HG03196 (cell line): Measurements from ENCODE around the gene KPNA2.
"Not testable (repeated sequence)": the region's sequence is repeated elsewhere in the genome, so short reads cannot be mapped to it uniquely, and the experiment has no call there.

Experiments used
- ATAC-seq: cut with Tn5 transposase; IDR thresholded peaks from one replicate; pipeline ENCODE4 v1.9.1; 2021; ENCODE audit not compliant: unreplicated experiment

Gene KPNA2

DNA sequence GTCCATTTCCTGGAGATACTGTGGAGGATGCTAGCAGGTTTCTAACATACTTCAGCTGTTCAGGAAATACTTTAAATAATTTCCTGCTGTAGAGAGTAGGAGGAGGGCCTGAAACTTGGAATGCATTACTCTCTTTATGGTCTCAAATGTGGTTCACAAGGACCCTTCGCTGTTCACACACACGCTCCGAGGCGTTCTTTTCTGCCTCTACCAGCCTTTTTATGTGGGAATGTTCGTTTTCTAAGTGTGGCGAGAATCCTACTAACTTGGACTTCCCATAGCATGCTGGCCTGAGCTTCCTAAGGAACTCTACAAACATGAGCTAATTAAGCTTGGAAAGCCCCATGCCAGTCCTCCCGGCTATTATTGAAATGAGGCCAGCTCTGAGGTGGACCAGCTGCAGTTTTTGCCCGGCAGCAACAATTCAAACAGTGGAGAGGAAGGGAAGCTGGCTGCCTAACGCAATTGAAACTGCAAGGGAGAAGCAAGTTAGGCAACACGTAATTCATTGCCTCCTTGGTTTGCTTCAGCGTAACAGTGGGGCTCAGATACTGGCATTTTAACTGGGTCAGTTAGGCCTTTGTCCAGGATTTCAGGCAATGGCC lies 18.9 kb downstream of the KPNA2 start:
- no peak for ATAC-seq

DNA sequence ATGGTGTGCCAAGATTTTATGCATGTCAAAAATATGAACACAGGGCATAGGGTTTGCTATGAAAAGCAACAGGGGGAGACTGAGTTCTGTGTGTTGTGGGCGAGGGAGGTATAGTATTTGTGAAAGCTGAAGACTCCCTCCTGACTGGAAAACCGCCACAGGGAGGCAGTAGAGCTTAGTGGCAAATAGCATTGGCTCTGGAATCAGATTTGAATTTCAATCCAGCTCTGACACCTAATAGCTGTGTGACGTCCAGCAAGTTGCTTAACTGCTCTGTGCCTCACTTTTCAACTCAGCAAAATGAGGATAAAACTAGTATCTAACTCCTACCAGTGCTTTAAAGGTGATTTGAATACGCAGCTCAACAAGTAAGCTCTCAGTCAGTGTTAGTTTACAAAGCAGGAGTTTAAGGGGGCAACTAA lies 22.0 kb downstream of the KPNA2 start:
- ATAC-seq, result no peak

DNA sequence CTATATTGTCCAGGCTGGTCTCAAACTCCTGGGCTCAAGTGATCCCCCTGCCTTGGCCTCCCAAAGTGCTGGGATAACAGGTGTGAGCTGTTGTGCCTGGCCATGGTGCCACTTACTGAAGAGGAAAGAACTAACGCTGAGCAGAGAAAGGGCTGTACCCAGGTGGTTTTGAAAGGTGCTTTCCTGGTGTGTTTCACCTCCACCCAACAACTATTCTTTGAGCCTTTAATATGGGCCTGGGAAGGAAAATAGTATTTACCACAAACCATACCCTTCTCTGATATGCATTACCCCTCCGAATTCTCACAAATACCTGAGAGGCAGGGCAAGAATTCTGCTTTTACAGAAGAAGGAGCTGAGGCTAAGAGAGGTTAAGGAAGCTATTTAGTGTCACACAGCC lies 24.8 kb downstream of the KPNA2 start:
- ATAC-seq, result no peak

DNA sequence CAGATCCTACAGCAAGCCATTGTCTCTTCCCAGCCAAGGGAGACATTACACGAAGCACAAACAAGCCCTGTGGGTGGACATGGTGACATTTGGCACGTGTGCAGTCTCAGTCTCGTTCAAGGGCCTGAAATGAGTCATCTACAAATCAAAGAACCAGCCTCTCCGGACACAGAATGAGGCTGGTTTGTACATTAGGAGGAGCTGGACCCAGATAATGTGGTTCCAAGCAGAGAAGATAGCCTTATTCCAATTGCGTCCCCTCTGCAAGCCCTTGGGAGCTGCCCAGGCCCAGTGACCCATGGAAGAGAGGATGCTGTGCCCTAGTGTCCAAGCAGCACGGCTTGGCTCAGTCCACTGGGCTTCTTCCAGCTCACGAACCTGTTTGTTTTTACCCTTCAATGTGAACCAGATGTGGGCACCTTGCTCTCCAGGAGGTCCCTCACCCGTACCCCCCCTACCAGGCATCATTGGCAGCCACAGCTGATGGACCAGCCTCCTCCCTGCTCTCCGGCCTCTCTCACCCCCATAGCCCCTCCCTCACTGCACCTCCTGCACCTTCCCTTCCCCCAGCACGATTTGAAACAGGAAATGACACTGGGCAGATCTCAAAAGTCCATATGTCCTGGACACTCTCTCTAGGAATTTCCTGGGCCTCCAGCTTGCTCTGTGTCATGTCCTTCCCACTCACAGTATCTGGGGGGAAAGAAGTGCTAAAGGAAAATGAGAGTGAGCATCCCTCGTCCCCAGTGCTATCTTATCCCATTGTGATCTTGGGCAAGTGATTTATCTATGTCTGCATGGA lies 26.2 kb downstream of the KPNA2 start:
- ATAC-seq, result no peak

DNA sequence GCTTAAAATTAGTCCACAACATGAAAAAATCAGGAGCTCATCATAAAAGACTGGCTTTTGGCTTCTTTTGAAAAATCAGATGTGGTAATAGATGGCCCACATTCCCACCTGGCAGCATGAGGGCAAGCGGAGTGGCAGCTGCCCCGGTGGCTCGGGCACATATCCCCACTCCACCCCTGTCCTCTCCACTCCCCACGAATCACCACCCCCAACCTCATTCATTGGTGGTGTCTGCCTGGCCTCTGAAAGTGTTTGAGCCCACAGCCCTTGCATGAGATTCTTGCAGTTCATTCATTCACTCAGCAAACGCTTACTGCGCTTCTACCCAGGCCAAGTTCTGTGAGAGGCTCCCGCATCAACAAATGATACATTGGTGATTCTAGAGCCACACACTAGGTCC lies 29.8 kb downstream of the KPNA2 start:
- not testable (repeated sequence) for ATAC-seq

DNA sequence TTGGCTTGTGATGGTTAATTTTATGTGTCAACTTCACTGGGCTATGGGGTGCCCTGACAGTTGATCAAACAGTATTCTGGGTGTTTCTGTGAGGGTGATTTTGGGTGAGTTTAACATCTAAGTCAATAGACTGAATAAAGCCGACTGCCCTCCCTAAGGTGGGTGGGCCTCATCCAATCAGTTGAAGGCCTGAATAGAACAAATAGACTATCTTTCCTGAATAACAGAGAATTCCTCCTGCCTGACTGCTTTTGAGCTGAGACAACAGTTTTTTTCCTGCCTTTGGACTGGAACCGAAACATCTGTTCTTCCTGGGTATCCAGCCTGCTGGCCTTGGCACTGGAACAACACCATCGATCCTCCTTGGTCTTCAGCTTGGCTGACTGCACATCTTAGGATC lies 33.0 kb downstream of the KPNA2 start:
- ATAC-seq, result not testable (repeated sequence)

DNA sequence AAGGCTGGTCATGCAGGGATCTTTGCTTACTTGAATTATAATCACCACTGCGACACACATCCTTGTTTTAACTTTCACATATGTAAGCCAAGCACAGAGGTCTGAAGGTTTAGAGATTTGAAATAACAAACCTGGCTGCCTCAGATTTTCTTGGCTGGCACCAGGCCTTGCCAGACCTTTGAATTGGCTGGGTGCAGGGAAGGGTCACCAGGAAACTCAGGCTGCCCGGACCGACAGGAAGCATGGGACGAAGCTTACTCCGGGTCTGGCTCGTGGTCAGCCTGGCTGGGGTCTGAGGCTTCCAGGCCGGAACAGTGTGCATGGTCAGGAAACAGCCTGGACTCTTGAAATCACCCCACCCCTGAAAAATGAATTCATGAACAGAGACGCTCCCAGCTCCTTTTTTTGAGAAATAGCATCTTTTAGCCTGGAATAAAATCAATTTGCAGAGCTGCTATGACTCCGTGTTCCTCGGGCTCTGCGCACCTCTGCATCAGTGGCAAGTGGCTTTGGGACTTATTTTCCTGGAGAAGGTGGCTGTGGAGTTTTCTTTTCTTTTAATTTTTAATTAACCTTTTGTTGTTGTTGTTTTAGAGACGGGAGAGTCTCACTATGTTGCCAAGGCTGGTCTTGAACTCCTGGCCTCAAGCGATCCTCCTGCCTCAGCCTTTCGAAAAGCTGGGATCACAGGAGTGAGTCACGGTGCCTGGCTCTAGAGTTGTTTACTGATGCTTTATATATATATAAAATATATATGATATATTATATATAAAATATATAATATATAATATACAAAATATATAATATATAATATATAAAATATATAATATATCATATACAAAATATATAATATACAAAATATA lies 35.3 kb downstream of the KPNA2 start:
- not testable (repeated sequence) for ATAC-seq

DNA sequence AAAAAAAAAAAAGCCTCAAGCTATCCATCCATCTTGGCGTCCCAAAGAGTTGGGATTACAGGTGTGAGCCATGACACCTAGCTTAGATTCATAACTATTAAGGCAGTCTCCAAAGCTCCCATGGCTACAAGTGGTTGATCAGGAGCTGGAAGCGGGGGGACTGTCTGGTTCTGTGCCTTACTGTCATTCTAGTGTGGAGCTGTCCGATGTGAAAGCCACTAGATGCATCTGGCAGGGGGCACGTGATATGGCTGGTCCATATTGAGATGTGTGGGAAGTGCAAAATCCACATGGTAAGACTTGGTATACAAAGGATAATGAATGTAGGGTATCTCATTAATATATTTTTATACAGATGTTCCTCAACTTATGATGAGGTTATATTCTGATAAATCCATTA lies 38.7 kb downstream of the KPNA2 start:
- ATAC-seq, result no peak

DNA sequence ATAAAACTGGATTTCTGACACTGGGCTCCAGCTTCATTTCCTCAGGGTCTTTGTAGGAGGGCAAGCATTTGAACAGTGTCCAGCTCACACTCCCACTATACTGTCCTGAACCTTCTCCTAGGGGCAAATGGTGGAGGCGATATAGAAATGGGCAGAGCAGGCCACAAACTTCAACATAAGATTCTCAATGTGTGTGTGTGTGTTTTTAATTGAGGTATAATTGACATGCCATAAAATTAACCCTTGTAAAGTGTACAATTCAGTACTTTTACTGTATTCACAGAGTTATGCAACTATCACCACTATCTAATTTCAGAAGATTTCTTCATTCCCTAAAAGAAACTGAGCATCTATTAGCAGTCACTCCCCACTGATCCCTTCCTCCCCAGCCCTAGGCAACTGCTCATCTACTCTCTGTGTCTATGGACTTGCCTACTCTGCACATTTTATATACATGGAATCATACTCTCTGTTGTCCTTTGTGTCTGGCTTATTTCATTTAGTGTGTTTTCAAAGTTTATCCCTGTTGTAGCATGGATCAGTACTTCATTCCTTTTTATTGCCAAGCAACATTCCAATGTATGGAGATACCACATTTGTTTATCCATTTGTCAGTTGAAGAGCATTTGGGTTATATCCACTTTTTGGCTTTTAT lies 40.5 kb downstream of the KPNA2 start:
- not testable (repeated sequence) for ATAC-seq

DNA sequence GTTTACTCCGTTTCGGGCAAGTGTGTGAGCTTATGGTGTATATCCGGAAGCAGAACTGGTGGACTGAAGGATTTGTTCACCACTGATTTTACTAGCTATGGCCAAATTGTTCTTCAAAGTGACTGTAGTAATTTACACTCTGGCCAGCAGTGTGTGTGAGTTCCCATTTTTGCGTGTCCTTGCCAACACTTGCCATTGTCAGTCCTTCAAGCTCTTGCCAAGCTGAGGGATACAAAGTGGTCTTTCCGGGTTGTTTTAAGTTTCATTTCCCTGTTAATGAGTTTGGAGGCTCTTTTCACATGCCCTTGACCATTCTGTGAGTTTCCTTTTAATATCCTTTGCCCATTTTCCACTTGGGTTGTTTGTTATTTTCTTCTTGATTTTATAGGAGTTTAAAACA lies 42.0 kb downstream of the KPNA2 start:
- not testable (repeated sequence) for ATAC-seq

DNA sequence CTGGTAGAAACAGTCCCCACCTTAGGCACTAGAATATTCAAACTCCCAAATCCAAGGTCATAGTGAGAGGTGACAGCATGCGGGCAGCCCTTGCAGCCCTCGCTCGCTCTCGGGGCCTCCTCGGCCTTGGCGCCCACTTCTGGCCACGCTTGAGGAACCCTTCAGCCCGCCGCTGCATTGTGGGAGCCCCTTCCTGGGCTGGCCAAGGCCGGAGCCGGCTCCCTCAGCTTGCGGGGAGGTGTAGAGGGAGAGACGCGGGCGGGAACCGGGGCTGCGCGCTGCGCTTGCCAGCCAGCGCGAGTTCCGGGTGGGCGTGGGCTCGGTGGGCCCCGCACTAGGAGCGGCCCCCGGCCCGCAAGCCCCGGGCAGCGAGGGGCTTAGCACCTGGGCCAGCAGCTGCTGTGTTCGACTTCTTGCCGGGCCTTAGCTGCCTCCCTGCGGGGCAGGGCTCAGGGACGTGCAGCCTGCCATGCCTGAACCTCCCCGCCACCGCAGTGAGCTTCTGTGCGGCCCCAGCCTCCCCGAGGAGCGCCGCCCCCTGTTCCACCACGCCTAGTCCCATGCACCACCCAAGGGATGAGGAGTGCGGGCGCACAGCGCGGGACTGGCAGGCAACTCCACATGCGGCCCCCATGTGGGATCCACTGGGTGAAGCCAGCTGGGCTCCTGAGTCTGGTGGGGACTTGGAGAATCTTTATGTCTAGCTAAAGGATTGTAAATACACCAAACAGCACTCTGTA lies 45.0 kb downstream of the KPNA2 start:
- no peak for ATAC-seq

DNA sequence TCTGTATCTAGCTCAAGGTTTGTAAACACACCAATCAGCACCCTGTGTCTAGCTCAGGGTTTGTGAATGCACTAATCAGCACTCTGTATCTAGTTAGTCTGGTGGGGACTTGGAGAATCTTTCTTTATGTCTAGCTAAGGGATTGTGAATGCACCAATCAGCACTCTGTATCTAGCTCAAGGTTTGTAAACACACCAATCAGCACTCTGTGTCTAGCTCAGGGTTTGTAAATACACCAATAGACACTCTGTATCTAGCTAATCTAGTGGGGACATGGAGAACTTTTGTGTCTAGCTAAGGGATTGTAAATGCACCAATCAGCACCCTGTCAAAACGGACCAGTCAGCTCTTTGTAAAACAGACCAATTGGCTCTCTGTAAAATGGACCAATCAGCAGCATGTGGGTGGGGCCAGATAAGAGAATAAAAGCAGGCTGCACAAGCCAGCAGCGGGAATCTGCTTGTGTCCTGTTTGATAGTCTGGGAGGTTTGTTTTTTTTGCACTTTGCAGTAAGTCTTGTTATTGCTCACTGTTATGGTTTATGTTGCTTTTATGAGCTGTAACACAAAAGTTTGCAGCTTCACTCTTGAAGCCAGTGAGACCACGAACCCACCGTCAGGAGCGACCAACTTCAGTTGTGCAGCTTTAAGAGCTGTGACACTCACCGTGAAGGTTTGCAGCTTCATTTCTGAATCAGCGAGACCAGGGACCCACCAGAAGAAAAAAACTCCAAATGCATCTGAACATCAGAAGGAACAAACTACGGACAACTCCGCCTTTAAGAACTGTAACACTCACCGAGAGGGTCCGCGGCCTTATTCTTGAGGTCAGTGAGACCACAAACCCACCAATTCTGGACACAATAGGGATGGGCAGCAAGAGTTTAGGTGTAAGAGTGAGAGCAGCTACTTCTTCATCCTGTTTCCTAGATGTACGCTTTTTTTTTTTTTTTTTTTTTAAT lies 46.0 kb downstream of the KPNA2 start:
- ATAC-seq, result not testable (repeated sequence)

DNA sequence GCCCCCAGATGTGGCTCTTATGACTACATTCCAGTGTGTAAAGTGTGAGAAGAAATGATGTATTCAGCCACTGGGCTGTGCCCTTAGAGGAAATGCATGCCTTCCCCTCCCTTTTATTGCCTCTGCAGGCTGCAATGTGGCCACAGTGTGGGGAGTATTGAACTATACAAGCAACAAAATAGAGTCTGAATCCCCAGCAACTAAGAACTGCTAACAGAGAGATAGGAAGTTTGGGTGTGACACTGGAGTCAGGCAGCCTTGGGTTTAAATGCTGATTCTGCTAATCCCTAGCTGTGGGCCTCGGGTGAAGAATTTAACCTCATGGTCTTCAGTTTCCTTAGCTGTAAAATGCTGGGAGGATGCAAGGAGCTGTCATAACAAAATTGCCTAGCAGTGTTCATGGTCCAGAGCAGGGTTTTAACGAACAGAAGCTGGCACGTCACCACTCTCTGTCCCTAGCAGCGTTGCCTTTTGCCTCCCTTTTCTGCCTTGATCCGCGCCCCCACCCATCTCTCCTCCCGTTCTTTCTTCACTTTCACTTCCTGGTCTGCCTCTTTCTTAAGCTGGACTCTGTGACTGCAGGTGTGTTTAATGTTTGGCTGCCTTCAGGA lies 50.3 kb downstream of the KPNA2 start:
- peak; percentile 43 for ATAC-seq

DNA sequence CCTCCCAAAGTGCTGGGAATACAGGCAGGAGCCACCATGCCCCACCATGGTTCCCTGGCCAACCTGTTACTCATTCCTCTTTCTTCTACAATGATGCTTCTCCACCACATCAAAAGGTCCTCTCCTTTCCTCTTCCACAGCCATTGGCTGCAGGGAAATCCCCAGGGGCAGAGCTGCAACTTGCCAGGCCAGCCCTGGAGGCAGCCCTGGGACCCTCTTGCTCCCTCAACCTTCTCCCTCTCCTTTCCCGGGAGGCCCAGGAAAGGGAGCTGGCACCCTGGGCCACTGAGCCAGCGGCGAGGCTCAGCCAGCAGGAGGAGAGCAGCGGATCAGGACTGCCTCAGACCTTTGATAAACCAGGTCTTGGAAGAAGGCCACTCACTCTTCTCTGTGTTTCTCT lies 51.1 kb downstream of the KPNA2 start:
- ATAC-seq, result not testable (repeated sequence)

DNA sequence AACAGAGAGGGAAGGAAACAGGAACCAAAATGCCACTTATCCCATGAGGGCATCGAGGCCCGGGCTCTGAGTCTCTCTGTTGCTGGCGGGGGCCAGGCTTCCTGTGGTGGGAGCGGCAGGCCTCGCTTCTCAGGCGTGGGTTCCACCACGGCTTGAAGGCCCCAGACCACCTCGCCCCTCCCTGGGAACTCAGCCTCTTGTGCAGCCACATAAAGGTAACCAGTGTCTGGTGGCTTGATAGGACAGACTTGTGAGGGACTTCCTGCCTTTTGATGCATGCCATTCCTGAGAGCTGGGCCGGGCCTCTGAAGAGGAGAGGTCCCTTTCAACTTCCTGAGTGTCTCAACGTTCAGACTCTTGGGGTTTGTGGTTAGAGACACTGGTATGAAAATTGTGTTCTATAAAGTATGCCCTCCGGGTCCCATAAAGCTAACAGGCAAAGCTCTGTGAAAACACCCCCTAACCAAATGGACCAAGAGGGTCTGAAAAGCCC lies 51.6 kb downstream of the KPNA2 start:
- ATAC-seq, result peak; percentile 71

DNA sequence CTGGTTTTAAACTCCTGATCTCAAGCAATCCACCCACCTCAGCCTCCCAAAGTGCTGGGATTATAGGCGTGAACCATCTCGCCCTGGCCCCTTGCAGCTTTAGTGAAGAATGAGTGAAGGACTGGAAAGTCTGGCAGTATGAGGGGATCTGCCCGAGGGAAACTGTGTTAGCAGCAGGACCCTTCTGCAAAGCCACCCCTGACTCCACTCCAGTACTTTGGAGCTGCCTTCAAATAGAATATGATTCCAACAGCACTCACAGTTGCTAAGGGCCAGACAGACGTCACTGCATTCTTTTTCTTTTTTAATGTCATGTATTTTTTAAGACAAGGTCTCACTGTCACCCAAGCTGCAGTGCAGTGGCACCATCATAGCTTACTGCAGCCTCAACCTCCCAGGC lies 52.3 kb downstream of the KPNA2 start:
- ATAC-seq, result no peak

DNA sequence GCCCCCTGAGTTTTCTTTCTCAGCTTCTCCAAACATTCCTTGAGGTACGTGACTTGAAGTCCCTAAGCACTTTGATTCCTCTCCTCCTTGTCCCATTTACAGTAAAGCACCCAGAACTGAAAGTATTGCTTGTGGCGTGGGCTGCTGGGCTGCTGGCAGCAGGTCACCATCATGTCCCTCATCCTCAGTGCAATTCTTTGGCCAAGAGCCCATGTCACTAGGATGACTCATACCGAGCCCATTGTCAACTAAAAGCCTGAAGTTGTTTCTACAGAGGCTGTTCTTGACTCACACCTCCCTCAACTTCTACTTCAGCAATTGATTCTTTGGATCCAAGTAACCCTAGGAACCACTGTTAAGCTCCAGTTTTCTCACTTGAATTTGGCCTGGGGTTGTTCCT lies 54.3 kb downstream of the KPNA2 start:
- ATAC-seq, result no peak

DNA sequence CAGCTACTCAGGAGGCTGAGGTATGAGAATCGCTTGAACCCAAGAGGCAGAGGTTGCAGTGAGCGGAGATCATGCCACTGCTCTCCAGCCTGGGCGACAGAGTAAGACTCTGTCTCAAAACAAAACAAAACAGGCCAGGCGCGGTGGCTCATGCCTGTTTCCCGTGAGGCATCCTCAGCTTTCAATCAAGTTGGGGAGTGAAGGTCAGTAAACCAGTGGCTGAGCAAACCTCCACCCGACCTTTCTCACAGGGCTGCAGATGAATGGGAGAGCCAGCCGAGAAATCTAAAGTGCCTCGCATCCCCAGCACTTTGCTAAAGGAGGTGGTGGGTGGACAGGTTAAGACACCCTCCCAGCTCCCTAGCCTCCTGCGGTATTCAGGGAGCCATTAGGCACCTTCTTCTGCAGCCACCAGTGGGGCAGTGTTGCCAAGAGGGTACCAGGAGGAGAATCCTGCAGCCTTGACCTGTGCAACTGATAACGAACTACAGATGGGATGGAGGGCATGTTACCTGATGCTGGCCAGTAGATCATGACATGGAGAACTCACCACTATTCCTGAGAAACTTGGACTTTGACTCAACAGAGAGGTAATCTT lies 59.0 kb downstream of the KPNA2 start:
- ATAC-seq, result no peak
